Naive B cell (primary cell): ENCODE measurements around the gene ACADM. TPM values are rescaled to one million over a fixed set of nuclear protein-coding genes. Genes with fewer than 3 reads are reported as not detected.
"Not testable (repeated sequence)": the region's sequence is repeated elsewhere in the genome, so short reads cannot be mapped to it uniquely, and the experiment has no call there.

Experiments
- ATAC-seq, 2 donors: fragments of 150-1000 bp; cut with Tn5 transposase; 2 replicates each; pipeline ENCODE4 v1.10.0; 2021; ENCODE audit warnings: low read depth in 2 of 2, mild to moderate bottlenecking in 2 of 2, moderate library complexity in 2 of 2
- DNase-seq: peaks from one replicate; pipeline ENCODE4 v3.0.0; 2022
- H3K27ac Mint-ChIP-seq, 6 donors: one replicate each; pipeline ENCODE4 v1.8.0; 2020 to 2022; ENCODE audit warnings: mild to moderate bottlenecking in 6 of 6, mixed read lengths in 6 of 6, moderate library complexity in 5 of 6, inconsistent platforms in 2 of 6
- H3K27me3 Mint-ChIP-seq, 3 donors: one replicate each; pipeline ENCODE4 v1.8.0; 2021 to 2022; ENCODE audit warnings: mixed read lengths in 3 of 3, mild to moderate bottlenecking in 1 of 3
- H3K36me3 Mint-ChIP-seq, 2 donors: one replicate each; pipeline ENCODE4 v1.8.0; 2020 to 2022; ENCODE audit warnings: mixed read lengths in 2 of 2, inconsistent platforms in 1 of 2, mild to moderate bottlenecking in 1 of 2
- H3K4me1 Mint-ChIP-seq, 3 donors: one replicate each; pipeline ENCODE4 v1.8.0; 2020 to 2022; ENCODE audit warnings: mixed read lengths in 3 of 3, inconsistent platforms in 1 of 3, mild to moderate bottlenecking in 1 of 3, moderate library complexity in 1 of 3
- H3K4me3 Mint-ChIP-seq, 8 donors: one replicate each; pipeline ENCODE4 v1.8.0; 2020 to 2022; ENCODE audit warnings: mild to moderate bottlenecking in 8 of 8, mixed read lengths in 8 of 8, moderate library complexity in 8 of 8, inconsistent platforms in 2 of 8
- H3K9me3 Mint-ChIP-seq, 7 donors: one replicate each; pipeline ENCODE4 v1.8.0; 2020 to 2022; ENCODE audit warnings: mixed read lengths in 7 of 7, mild to moderate bottlenecking in 5 of 7, inconsistent platforms in 2 of 7, moderate library complexity in 1 of 7
- polyA plus RNA-seq, 6 donors: library from polyadenylated mRNA; unstranded; fragments of 300-500 nt; fragmentation: Illumina TruSeq; gene quantifications; one replicate each; pipeline ENCODE4 v1.2.3, GENCODE V29; 2021; ENCODE audit warnings: low read depth in 6 of 6

The ACADM gene
- polyA plus RNA-seq, 6 donors from 2014 or later: 58.5 to 89.4 (median 72.7) TPM

- Mint-ChIP-seq H3K4me3 (peak overlapping the region in 2 of 8 donors; percentile 13 to 99), H3K4me1 (peaks cover 7 to 36% (median 35%) of the 10 kb centered on the region in 3 donors)
- not testable (repeated sequence) for DNase-seq, ATAC-seq, H3K27me3 Mint-ChIP-seq, H3K27ac Mint-ChIP-seq, H3K36me3 Mint-ChIP-seq, H3K9me3 Mint-ChIP-seq
These were observed 2.3 kb upstream of the ACADM start for GRCh38 chr1:75722246-75722645.

GRCh38 chr1:75722966-75723365 is 1.5 kb upstream of the ACADM start:
- H3K36me3 Mint-ChIP-seq: no peaks in the 10 kb centered on the region
- ATAC-seq (no peak), DNase-seq (no peak)
- H3K4me1 Mint-ChIP-seq: peaks cover 13 to 43% (median 42%) of the 10 kb centered on the region in 3 donors
- peak overlapping the region in 3 of 6 donors; percentile 27 to 95 (median 57) for H3K27ac Mint-ChIP-seq
- H3K9me3 Mint-ChIP-seq: no peaks in the 10 kb centered on the region
- H3K27me3 Mint-ChIP-seq: no peaks in the 10 kb centered on the region
- peak overlapping the region; percentile 10 to 100 (median 98) for H3K4me3 Mint-ChIP-seq

- H3K4me3 Mint-ChIP-seq: peak overlapping the region; percentile 96 to 100 (median 98)
- ATAC-seq (peak; percentile 76 to 77), DNase-seq (no peak)
- no peaks in the 10 kb centered on the region for H3K27me3 Mint-ChIP-seq
- H3K27ac Mint-ChIP-seq: peak overlapping the region; percentile 69 to 99 (median 98)
- H3K4me1 Mint-ChIP-seq: peaks cover 13 to 46% (median 43%) of the 10 kb centered on the region in 3 donors
- H3K36me3 Mint-ChIP-seq: no peaks in the 10 kb centered on the region
- H3K9me3 Mint-ChIP-seq: no peaks in the 10 kb centered on the region
These were observed 479 bp upstream of the ACADM start for GRCh38 chr1:75723989-75724471.

GRCh38 chr1:75725266-75725665 is 757 bp downstream of the ACADM start:
- Mint-ChIP-seq H3K27ac (peak overlapping the region; percentile 95 to 100 (median 98)), H3K4me3 (peak overlapping the region; percentile 96 to 100 (median 98)), H3K27me3 (no peaks in the 10 kb centered on the region), H3K9me3 (no peaks in the 10 kb centered on the region), H3K4me1 (peaks cover 15 to 53% (median 43%) of the 10 kb centered on the region in 3 donors), H3K36me3 (peaks cover 0 to 5% of the 10 kb centered on the region in 2 donors)
- no peak for DNase-seq
- no peak for ATAC-seq

- Mint-ChIP-seq H3K27me3 (no peaks in the 10 kb centered on the region), H3K27ac (peak overlapping the region in 4 of 6 donors; percentile 34 to 99 (median 94)), H3K4me1 (peaks cover 15 to 53% (median 43%) of the 10 kb centered on the region in 3 donors), H3K9me3 (no peaks in the 10 kb centered on the region), H3K4me3 (peak overlapping the region; percentile 47 to 100 (median 98)), H3K36me3 (peaks cover 0 to 8% of the 10 kb centered on the region in 2 donors)
- no peak for DNase-seq
- ATAC-seq: no peak
These were observed 1.4 kb downstream of the ACADM start for GRCh38 chr1:75725861-75726361.

GRCh38 chr1:75727571-75727970 is 3.1 kb downstream of the ACADM start:
- peaks cover 0 to 2% (median 0%) of the 10 kb centered on the region in 7 donors for H3K9me3 Mint-ChIP-seq
- peak overlapping the region in 3 of 8 donors; percentile 40 to 99 (median 96) for H3K4me3 Mint-ChIP-seq
- no peak for DNase-seq
- H3K4me1 Mint-ChIP-seq: peaks cover 21 to 61% (median 43%) of the 10 kb centered on the region in 3 donors
- H3K36me3 Mint-ChIP-seq: peaks cover 5 to 8% of the 10 kb centered on the region in 2 donors
- no peaks in the 10 kb centered on the region for H3K27me3 Mint-ChIP-seq
- peak overlapping the region; percentile 40 to 95 (median 80) for H3K27ac Mint-ChIP-seq
- ATAC-seq: no peak

- Mint-ChIP-seq H3K27ac (peak overlapping the region in 2 of 6 donors; percentile 12 to 66), H3K27me3 (no peaks in the 10 kb centered on the region), H3K36me3 (peaks cover 8 to 14% of the 10 kb centered on the region in 2 donors), H3K9me3 (peaks cover 0 to 2% (median 0%) of the 10 kb centered on the region in 7 donors), H3K4me1 (peaks cover 17 to 44% (median 25%) of the 10 kb centered on the region in 3 donors), H3K4me3 (no peak overlapping the region)
- ATAC-seq: no peak
- DNase-seq: no peak
These were observed 5.9 kb downstream of the ACADM start for GRCh38 chr1:75730432-75730831.

- H3K27ac Mint-ChIP-seq: peak overlapping the region in 2 of 6 donors; percentile 38 to 70
- peaks cover 10 to 30% (median 15%) of the 10 kb centered on the region in 3 donors for H3K4me1 Mint-ChIP-seq
These were observed 7.4 kb downstream of the ACADM start for GRCh38 chr1:75731881-75732280.

GRCh38 chr1:75732703-75733102 is 8.2 kb downstream of the ACADM start:
- ATAC-seq (no peak), DNase-seq (no peak)
- Mint-ChIP-seq H3K27me3 (no peaks in the 10 kb centered on the region), H3K4me1 (peaks cover 3 to 21% (median 11%) of the 10 kb centered on the region in 3 donors), H3K4me3 (no peak overlapping the region), H3K27ac (no peak overlapping the region), H3K9me3 (peaks cover 0 to 2% (median 0%) of the 10 kb centered on the region in 7 donors), H3K36me3 (peaks cover 8 to 18% of the 10 kb centered on the region in 2 donors)

More at GRCh38 chr1:75731881-75732280, 7.4 kb downstream of the ACADM start:
- H3K27me3 Mint-ChIP-seq: no peaks in the 10 kb centered on the region
- H3K9me3 Mint-ChIP-seq: peaks cover 0 to 2% (median 0%) of the 10 kb centered on the region in 7 donors
- H3K36me3 Mint-ChIP-seq: peaks cover 8 to 18% of the 10 kb centered on the region in 2 donors
- no peak for DNase-seq
- no peak for ATAC-seq
- no peak overlapping the region for H3K4me3 Mint-ChIP-seq

- Mint-ChIP-seq H3K4me3 (no peak overlapping the region), H3K27me3 (no peaks in the 10 kb centered on the region), H3K27ac (peak overlapping the region in 1 of 6 donors; percentile 24), H3K9me3 (peaks cover 0 to 2% (median 0%) of the 10 kb centered on the region in 7 donors), H3K4me1 (peaks cover 0 to 15% (median 9%) of the 10 kb centered on the region in 3 donors), H3K36me3 (peaks cover 8 to 18% of the 10 kb centered on the region in 2 donors)
- ATAC-seq: no peak
- no peak for DNase-seq
These were observed 9.2 kb downstream of the ACADM start for GRCh38 chr1:75733661-75734060.

- H3K27ac Mint-ChIP-seq: no peak overlapping the region
These were observed 11.5 kb downstream of the ACADM start for GRCh38 chr1:75736016-75736415.

GRCh38 chr1:75742047-75742625 is 17.6 kb downstream of the ACADM start:
- Mint-ChIP-seq H3K27me3 (no peaks in the 10 kb centered on the region), H3K27ac (no peak overlapping the region), H3K4me3 (no peak overlapping the region), H3K4me1 (peaks cover 0 to 9% (median 8%) of the 10 kb centered on the region in 3 donors), H3K36me3 (peaks cover 9 to 23% of the 10 kb centered on the region in 2 donors), H3K9me3 (no peaks in the 10 kb centered on the region)
- ATAC-seq (no peak), DNase-seq (no peak)

More at GRCh38 chr1:75736016-75736415, 11.5 kb downstream of the ACADM start:
- Mint-ChIP-seq H3K27me3 (no peaks in the 10 kb centered on the region), H3K4me1 (peaks cover 0 to 8% (median 6%) of the 10 kb centered on the region in 3 donors), H3K4me3 (no peak overlapping the region), H3K9me3 (peaks cover 0 to 2% (median 0%) of the 10 kb centered on the region in 7 donors), H3K36me3 (peaks cover 4 to 18% of the 10 kb centered on the region in 2 donors)
- DNase-seq: no peak
- ATAC-seq: no peak

- ATAC-seq: no peak
- peaks cover 0 to 9% (median 8%) of the 10 kb centered on the region in 3 donors for H3K4me1 Mint-ChIP-seq
- H3K36me3 Mint-ChIP-seq: peaks cover 13 to 19% of the 10 kb centered on the region in 2 donors
- no peak for DNase-seq
- H3K9me3 Mint-ChIP-seq: no peaks in the 10 kb centered on the region
- H3K27ac Mint-ChIP-seq: peak overlapping the region in 2 of 6 donors; percentile 10 to 54
- H3K27me3 Mint-ChIP-seq: no peaks in the 10 kb centered on the region
- H3K4me3 Mint-ChIP-seq: no peak overlapping the region
These were observed 20.8 kb downstream of the ACADM start for GRCh38 chr1:75745276-75745675.

GRCh38 chr1:75757210-75757609 is 32.7 kb downstream of the ACADM start:
- H3K4me1 Mint-ChIP-seq, H3K27ac Mint-ChIP-seq, ATAC-seq, H3K27me3 Mint-ChIP-seq, DNase-seq, H3K9me3 Mint-ChIP-seq, H3K4me3 Mint-ChIP-seq: not testable (repeated sequence)
- H3K36me3 Mint-ChIP-seq: peaks cover 22 to 29% of the 10 kb centered on the region in 2 donors
